ENCODE measurements around the gene KCNK1. TPM values are rescaled to one million over a fixed set of nuclear protein-coding genes. Genes with fewer than 3 reads are reported as not detected.

The KCNK1 gene
- polyA plus RNA-seq, 1 of the 3 experiments (the other 2 are of a cell fraction): 10.6 TPM

DNA sequence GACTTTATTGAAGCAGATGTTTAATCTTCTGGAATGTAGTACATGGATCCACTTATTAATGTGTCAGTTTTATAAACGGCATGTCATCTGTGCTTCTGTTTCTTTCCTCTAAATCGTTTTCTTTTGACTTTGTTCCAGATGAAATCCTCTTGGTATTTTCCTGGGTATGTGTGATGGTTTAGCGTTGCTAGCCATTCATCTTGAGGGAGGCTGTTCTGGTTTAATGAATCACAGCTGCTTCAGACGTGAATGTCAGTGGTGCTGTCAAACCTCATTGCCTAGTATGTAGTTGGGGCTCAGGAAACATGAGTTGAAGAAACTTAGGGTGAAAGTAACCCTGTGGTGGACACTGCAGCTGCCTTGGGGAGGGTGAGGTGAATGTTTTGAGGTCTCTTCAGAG is 33.2 kb downstream of the KCNK1 start:
- TF ChIP-seq GABPA (IDR thresholded peaks at IDR 0.05; ENCODE audit: low read depth): no peak
- TF ChIP-seq, protein P1, sequence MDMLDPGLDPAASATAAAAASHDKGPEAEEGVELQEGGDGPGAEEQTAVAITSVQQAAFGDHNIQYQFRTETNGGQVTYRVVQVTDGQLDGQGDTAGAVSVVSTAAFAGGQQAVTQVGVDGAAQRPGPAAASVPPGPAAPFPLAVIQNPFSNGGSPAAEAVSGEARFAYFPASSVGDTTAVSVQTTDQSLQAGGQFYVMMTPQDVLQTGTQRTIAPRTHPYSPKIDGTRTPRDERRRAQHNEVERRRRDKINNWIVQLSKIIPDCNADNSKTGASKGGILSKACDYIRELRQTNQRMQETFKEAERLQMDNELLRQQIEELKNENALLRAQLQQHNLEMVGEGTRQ (IDR thresholded peaks at IDR 0.05; ENCODE audit: borderline replicate concordance, low read depth, low read length): no peak
- peak; percentile 26 to 45; a peak in 3 of 4 replicates for TF ChIP-seq EP300 (IDR thresholded peaks at IDR 0.05; ENCODE audit: borderline replicate concordance in 1 of 2, low read depth in 1 of 2, low read length in 1 of 2)
- peak; percentile 87 for TF ChIP-seq TCF12 (IDR thresholded peaks at IDR 0.05)
- peak; percentile 40; the same call in 1 of the 2 replicates for TF ChIP-seq POLR2AphosphoS5 (IDR thresholded peaks at IDR 0.05; ENCODE audit: low read depth, low read length)
- no peak for TF ChIP-seq FOSL2 (IDR thresholded peaks at IDR 0.05; ENCODE audit: borderline replicate concordance, low read depth)
- TF ChIP-seq, protein P2, sequence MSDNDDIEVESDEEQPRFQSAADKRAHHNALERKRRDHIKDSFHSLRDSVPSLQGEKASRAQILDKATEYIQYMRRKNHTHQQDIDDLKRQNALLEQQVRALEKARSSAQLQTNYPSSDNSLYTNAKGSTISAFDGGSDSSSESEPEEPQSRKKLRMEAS (IDR thresholded peaks at IDR 0.05; ENCODE audit: low read depth): no peak
- TF ChIP-seq, protein P3, sequence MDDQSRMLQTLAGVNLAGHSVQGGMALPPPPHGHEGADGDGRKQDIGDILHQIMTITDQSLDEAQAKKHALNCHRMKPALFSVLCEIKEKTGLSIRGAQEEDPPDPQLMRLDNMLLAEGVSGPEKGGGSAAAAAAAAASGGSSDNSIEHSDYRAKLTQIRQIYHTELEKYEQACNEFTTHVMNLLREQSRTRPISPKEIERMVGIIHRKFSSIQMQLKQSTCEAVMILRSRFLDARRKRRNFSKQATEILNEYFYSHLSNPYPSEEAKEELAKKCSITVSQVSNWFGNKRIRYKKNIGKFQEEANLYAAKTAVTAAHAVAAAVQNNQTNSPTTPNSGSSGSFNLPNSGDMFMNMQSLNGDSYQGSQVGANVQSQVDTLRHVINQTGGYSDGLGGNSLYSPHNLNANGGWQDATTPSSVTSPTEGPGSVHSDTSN (IDR thresholded peaks at IDR 0.05): peak; percentile 77
- no peak for TF ChIP-seq EZH2phosphoT487 (IDR thresholded peaks at IDR 0.05; ENCODE audit: borderline replicate concordance, low read depth)
- TF ChIP-seq FOXJ3 (CRISPR knock-in tag; IDR thresholded peaks at IDR 0.05): no peak
- no peak for TF ChIP-seq SIN3A (IDR thresholded peaks at IDR 0.05; ENCODE audit: borderline replicate concordance, low read depth, low read length)
- TF ChIP-seq JUND (IDR thresholded peaks at IDR 0.05): peak; percentile 39; the same call in 1 of the 2 replicates
- no peak for TF ChIP-seq RFX5 (IDR thresholded peaks at IDR 0.05; ENCODE audit: low read length)
- Histone ChIP-seq H3K9me3 (no peaks in the 10 kb centered on the region), H3F3A (replicated peaks; ENCODE audit: insufficient read depth) (no peaks in the 10 kb centered on the region), H3K27me3 (ENCODE audit: insufficient read depth) (no peaks in the 10 kb centered on the region), H3K4me2 (no peak overlapping the region), H3K4me1 (ENCODE audit: control insufficient read depth in 1 of 2, insufficient read depth in 2 of 2, low read depth in 1 of 2, low read length in 1 of 2) (peaks cover 0 to 8% of the 10 kb centered on the region in 2 experiments; a peak in 1 of 4 replicates), H3K79me2 (ENCODE audit: insufficient read depth) (no peaks in the 10 kb centered on the region), H3K36me3 (replicated peaks in 1 of 2; ENCODE audit: control insufficient read depth in 1 of 2, insufficient read depth in 2 of 2, low read length in 1 of 2) (no peaks in the 10 kb centered on the region), H3K9ac (no peak overlapping the region), H4K20me1 (ENCODE audit: insufficient read depth) (no peaks in the 10 kb centered on the region), H3K4me3 (ENCODE audit: low read depth in 2 of 2, low read length in 1 of 2) (no peak overlapping the region), H3K27ac (ENCODE audit: low read depth in 2 of 2, low read length in 1 of 2) (no peak overlapping the region), H3K9me2 (no peaks in the 10 kb centered on the region), H2AFZ (ENCODE audit: low read depth) (no peak overlapping the region)
- WGBS (ENCODE audit: low lambda C conversion rate): 14% methylated on average over 4 of the region's 4 CpGs
- ChIA-PET CTCF (interaction anchor here (1.3 kb wide), 1 partner anchor 144 kb away, joined by 4 read pairs; no protein-coding TSS in a partner anchor), POLR2A (no interaction called here)
- DNase-seq: no peak

DNA sequence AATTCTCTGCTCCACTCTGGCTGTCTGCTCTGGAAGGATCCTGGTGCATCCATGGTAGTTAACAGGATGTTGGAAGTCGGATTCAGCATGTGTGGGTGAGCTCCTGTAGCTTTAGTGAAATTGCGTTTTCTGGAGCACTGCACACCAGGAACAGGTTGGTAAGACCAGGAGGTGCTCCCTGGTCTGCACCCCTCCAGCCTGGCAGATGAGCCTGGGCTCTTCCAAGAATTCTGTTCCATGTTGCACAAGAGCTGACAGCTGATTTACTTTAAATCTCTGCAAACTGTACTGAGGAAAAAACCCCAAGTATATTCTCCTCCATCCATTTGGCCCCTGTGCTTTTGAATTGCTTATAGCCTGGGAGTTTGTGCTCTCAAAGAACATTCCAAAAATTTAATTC is 33.7 kb downstream of the KCNK1 start:
- 92% methylated on average over 2 of the region's 2 CpGs for WGBS (ENCODE audit: low lambda C conversion rate)
- no peak overlapping the region for H3K4me3 ChIP-seq (ENCODE audit: low read depth in 2 of 2, low read length in 1 of 2)
- ChIA-PET POLR2A (no interaction called here), CTCF (interaction anchor here (1.3 kb wide), 1 partner anchor 143 kb away, joined by 4 read pairs; no protein-coding TSS in a partner anchor)
- no peak for TF ChIP-seq JUND (IDR thresholded peaks at IDR 0.05)
- TF ChIP-seq SIN3A (IDR thresholded peaks at IDR 0.05; ENCODE audit: borderline replicate concordance, low read depth, low read length): no peak
- TF ChIP-seq RCOR1 (IDR thresholded peaks at IDR 0.05; ENCODE audit: low read length): no peak
- TF ChIP-seq, protein P4, sequence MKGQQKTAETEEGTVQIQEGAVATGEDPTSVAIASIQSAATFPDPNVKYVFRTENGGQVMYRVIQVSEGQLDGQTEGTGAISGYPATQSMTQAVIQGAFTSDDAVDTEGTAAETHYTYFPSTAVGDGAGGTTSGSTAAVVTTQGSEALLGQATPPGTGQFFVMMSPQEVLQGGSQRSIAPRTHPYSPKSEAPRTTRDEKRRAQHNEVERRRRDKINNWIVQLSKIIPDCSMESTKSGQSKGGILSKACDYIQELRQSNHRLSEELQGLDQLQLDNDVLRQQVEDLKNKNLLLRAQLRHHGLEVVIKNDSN (IDR thresholded peaks at IDR 0.05; ENCODE audit: borderline replicate concordance, low read depth): no peak
- no peak for TF ChIP-seq TAF1 (IDR thresholded peaks at IDR 0.05; ENCODE audit: borderline replicate concordance, low read depth, low read length)
- TF ChIP-seq, protein P2 (IDR thresholded peaks at IDR 0.05; ENCODE audit: low read depth): no peak
- no peak for TF ChIP-seq RFX5 (IDR thresholded peaks at IDR 0.05; ENCODE audit: low read length)
- no peak for TF ChIP-seq NFIC (IDR thresholded peaks at IDR 0.05; ENCODE audit: borderline replicate concordance)
- TF ChIP-seq TCF12 (IDR thresholded peaks at IDR 0.05): no peak
- TF ChIP-seq, protein P1 (IDR thresholded peaks at IDR 0.05; ENCODE audit: borderline replicate concordance, low read depth, low read length): no peak
- TF ChIP-seq EZH2phosphoT487 (IDR thresholded peaks at IDR 0.05; ENCODE audit: borderline replicate concordance, low read depth): no peak
- TF ChIP-seq RAD21 (IDR thresholded peaks at IDR 0.05; ENCODE audit: low read length): no peak
- no peak overlapping the region for H3K9ac ChIP-seq
- no peaks in the 10 kb centered on the region for H3K79me2 ChIP-seq (ENCODE audit: insufficient read depth)
- H3K4me1 ChIP-seq (ENCODE audit: control insufficient read depth in 1 of 2, insufficient read depth in 2 of 2, low read depth in 1 of 2, low read length in 1 of 2): peaks cover 0 to 8% of the 10 kb centered on the region in 2 experiments; a peak in 1 of 4 replicates
- no peak overlapping the region for H3K4me2 ChIP-seq
- H3K9me3 ChIP-seq: no peaks in the 10 kb centered on the region
- H3K27me3 ChIP-seq (ENCODE audit: insufficient read depth): no peaks in the 10 kb centered on the region
- no peaks in the 10 kb centered on the region for H3K9me2 ChIP-seq
- H4K20me1 ChIP-seq (ENCODE audit: insufficient read depth): no peaks in the 10 kb centered on the region
- no peak overlapping the region for H2AFZ ChIP-seq (ENCODE audit: low read depth)
- H3F3A ChIP-seq (replicated peaks; ENCODE audit: insufficient read depth): no peaks in the 10 kb centered on the region
- no peak overlapping the region for H3K27ac ChIP-seq (ENCODE audit: low read depth in 2 of 2, low read length in 1 of 2)
- DNase-seq: no peak
- no peaks in the 10 kb centered on the region for H3K36me3 ChIP-seq (replicated peaks in 1 of 2; ENCODE audit: control insufficient read depth in 1 of 2, insufficient read depth in 2 of 2, low read length in 1 of 2)
